HEK293 (cell line): ENCODE measurements around the gene C6orf120.
A peak's percentile ranks its signal among the peaks of the same experiment; 100 is the strongest.

Experiments used
- HOXA7 ChIP-seq: sonication (generic); formaldehyde crosslinking; IDR thresholded peaks from 2 replicates; pipeline ENCODE4 v1.8.1; 2022; ENCODE audit warnings: missing genetic modification reagents, borderline replicate concordance
- HOXC10 ChIP-seq: sonication (generic); formaldehyde crosslinking; IDR thresholded peaks from 2 replicates; pipeline ENCODE4 v1.8.1; 2023; ENCODE audit warnings: mild to moderate bottlenecking, missing genetic modification reagents
- IKZF3 ChIP-seq: fragments of 450-650 bp; IDR thresholded peaks from 2 replicates; pipeline ENCODE4 v1.5.0; 2018; ENCODE audit warnings: missing biosample characterization, mild to moderate bottlenecking, missing genetic modification characterization, moderate library complexity
- KLF16 ChIP-seq: fragments of 450-650 bp; formaldehyde crosslinking; IDR thresholded peaks from 2 replicates; pipeline ENCODE4 v1.5.1; 2017; ENCODE audit warnings: missing biosample characterization, missing genetic modification characterization
- PRDM1 ChIP-seq: fragments of 450-650 bp; formaldehyde crosslinking; IDR thresholded peaks from 2 replicates; pipeline ENCODE4; 2016; ENCODE audit warnings: missing biosample characterization, missing genetic modification characterization
- SP7 ChIP-seq: fragments of 450-650 bp; formaldehyde crosslinking; IDR thresholded peaks from 2 replicates; pipeline ENCODE4 v1.5.1; 2016; ENCODE audit warnings: missing biosample characterization, missing genetic modification characterization
- YY2 ChIP-seq: fragments of 450-650 bp; formaldehyde crosslinking; IDR thresholded peaks from 2 replicates; pipeline ENCODE4 v1.5.1; 2016; ENCODE audit warnings: missing biosample characterization, missing genetic modification characterization
- ZBTB21 ChIP-seq: fragments of 450-650 bp; formaldehyde crosslinking; IDR thresholded peaks from 2 replicates; pipeline ENCODE4 v1.5.1; 2017; ENCODE audit warnings: missing biosample characterization, missing genetic modification characterization
- ZEB2 ChIP-seq: fragments of 450-650 bp; formaldehyde crosslinking; IDR thresholded peaks from 2 replicates; pipeline ENCODE4 v1.5.1; 2016; ENCODE audit warnings: missing biosample characterization, missing genetic modification characterization
- ZFP37 ChIP-seq: fragments of 450-650 bp; formaldehyde crosslinking; IDR thresholded peaks from 2 replicates; pipeline ENCODE4 v1.5.1; 2016; ENCODE audit warnings: missing biosample characterization, missing genetic modification characterization
- ZNF146 ChIP-seq: fragments of 450-650 bp; formaldehyde crosslinking; IDR thresholded peaks from 2 replicates; pipeline ENCODE4 v1.5.1; 2016; ENCODE audit warnings: missing biosample characterization, missing genetic modification characterization
- ZNF366 ChIP-seq: fragments of 450-650 bp; formaldehyde crosslinking; conservative IDR thresholded peaks from 2 replicates; pipeline ENCODE4 v1.5.1; 2016; ENCODE audit warnings: missing biosample characterization, missing genetic modification characterization
- ZNF423 ChIP-seq: fragments of 450-650 bp; formaldehyde crosslinking; IDR thresholded peaks from 2 replicates; pipeline ENCODE4 v1.5.1; 2016; ENCODE audit warnings: missing biosample characterization, missing genetic modification characterization
- ZNF426 ChIP-seq: fragments of 450-650 bp; formaldehyde crosslinking; IDR thresholded peaks from 2 replicates; pipeline ENCODE4 v1.5.1; 2017; ENCODE audit warnings: missing biosample characterization, missing genetic modification characterization, mild to moderate bottlenecking, inconsistent platforms, moderate library complexity
- ZNF501 ChIP-seq: fragments of 450-650 bp; formaldehyde crosslinking; IDR thresholded peaks from 2 replicates; pipeline ENCODE4 v1.5.1; 2016; ENCODE audit warnings: missing biosample characterization, missing genetic modification characterization
- ZNF529 ChIP-seq: fragments of 450-650 bp; formaldehyde crosslinking; IDR thresholded peaks from 2 replicates; pipeline ENCODE4 v1.5.1; 2017; ENCODE audit warnings: missing genetic modification characterization, missing biosample characterization; ENCODE audit not compliant: insufficient replicate concordance
- ZNF548 ChIP-seq: fragments of 450-650 bp; formaldehyde crosslinking; IDR thresholded peaks from 2 replicates; pipeline ENCODE4 v1.5.1; 2016; ENCODE audit warnings: missing biosample characterization, missing genetic modification characterization
- ZNF560 ChIP-seq: fragments of 450-650 bp; formaldehyde crosslinking; IDR thresholded peaks from 2 replicates; pipeline ENCODE4 v1.5.1; 2017; ENCODE audit warnings: missing biosample characterization, missing genetic modification characterization, borderline replicate concordance
- ZNF623 ChIP-seq: fragments of 450-650 bp; formaldehyde crosslinking; IDR thresholded peaks from 2 replicates; pipeline ENCODE4 v1.5.1; 2016; ENCODE audit warnings: missing biosample characterization, missing genetic modification characterization
- ZNF654 ChIP-seq: fragments of 450-650 bp; formaldehyde crosslinking; IDR thresholded peaks from 2 replicates; pipeline ENCODE4 v1.5.1; 2016; ENCODE audit warnings: low read depth, missing biosample characterization, missing genetic modification characterization
- ZNF837 ChIP-seq: fragments of 450-650 bp; formaldehyde crosslinking; IDR thresholded peaks from 2 replicates; pipeline ENCODE4 v1.5.1; 2016; ENCODE audit warnings: missing biosample characterization, missing genetic modification characterization
- ZXDB ChIP-seq: fragments of 450-650 bp; formaldehyde crosslinking; IDR thresholded peaks from 2 replicates; pipeline ENCODE4 v1.5.1; 2016; ENCODE audit warnings: missing biosample characterization, missing genetic modification characterization
- TF ChIP-seq, protein P1 (sequence below): fragments of 450-650 bp; formaldehyde crosslinking; IDR thresholded peaks from 2 replicates; pipeline ENCODE4 v1.5.1; 2016; ENCODE audit warnings: missing biosample characterization, missing genetic modification characterization
- TF ChIP-seq, protein P2 (sequence below): fragments of 450-650 bp; formaldehyde crosslinking; IDR thresholded peaks from 2 replicates; pipeline ENCODE4; 2016; ENCODE audit warnings: missing biosample characterization, missing genetic modification characterization
- TF ChIP-seq, protein P3 (sequence below): fragments of 450-650 bp; formaldehyde crosslinking; IDR thresholded peaks from 2 replicates; pipeline ENCODE4 v1.5.1; 2016; ENCODE audit warnings: missing biosample characterization, missing genetic modification characterization
- TF ChIP-seq, protein P4 (sequence below): fragments of 450-650 bp; formaldehyde crosslinking; IDR thresholded peaks from 2 replicates; pipeline ENCODE4 v1.5.1; 2016; ENCODE audit warnings: missing biosample characterization, missing genetic modification characterization
- TF ChIP-seq, protein P5 (sequence below): fragments of 450-650 bp; IDR thresholded peaks from 2 replicates; pipeline ENCODE4 v1.5.1; 2018; ENCODE audit warnings: missing biosample characterization, mild to moderate bottlenecking, missing genetic modification characterization

Gene C6orf120

DNA sequence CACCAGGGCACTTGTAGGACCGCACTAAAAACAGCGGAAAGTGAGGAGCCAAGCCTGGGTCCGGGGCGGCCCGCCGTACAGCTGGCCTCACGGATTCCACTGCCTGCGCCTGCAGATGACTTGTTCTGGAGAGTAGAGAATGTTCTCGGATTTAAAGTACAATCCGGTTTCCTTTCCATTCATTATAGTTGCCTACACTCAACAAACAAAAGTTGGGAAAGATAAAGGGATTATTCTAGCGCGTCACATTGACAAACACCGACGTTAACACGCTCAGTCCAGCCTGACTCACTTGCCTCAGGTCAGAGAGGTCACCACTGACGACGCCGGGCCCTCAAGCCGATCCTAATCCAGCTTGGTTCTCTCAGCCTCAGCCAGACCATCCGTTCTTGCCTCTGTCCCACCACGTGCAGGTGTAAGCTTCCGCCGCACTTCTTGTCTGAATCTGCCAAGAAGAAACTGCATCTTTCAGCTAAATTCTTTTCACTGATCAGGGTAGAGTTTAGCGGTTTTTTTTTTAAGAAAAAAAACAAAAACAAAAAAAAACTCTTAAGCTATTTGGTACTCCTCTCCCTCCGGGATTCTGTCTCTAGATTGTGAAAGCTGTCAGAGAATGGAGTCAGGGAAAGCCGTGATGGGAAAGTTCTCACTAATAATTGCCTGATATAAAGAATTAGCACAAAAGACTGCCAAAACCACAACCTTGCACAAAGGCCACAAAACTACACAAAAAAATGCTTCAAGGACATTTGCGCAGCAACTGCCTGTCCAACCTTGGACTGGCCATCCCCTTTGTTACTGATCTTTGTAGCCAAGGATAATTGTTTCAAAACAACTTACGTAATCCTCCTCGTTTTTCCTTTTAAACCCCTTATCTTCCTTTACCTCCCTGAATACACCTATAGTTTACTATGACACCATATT, 23.5 kb downstream of the C6orf120 start (continued):
- TF ChIP-seq, protein P1, sequence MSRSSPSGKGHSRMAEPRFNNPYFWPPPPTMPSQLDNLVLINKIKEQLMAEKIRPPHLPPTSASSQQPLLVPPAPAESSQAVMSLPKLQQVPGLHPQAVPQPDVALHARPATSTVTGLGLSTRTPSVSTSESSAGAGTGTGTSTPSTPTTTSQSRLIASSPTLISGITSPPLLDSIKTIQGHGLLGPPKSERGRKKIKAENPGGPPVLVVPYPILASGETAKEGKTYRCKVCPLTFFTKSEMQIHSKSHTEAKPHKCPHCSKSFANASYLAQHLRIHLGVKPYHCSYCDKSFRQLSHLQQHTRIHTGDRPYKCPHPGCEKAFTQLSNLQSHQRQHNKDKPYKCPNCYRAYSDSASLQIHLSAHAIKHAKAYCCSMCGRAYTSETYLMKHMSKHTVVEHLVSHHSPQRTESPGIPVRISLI (tag by site-specific recombination): peak; percentile 88
- TF ChIP-seq SP7 (0 out of 2 replicates have a peak, but pooled peaks have one; percentile 3), ZNF548 (tag by site-specific recombination) (no peak), IKZF3 (tag by site-specific recombination) (no peak), ZNF560 (tag by site-specific recombination) (no peak), ZFP37 (tag by site-specific recombination) (0 out of 2 replicates have a peak, but pooled peaks have one; percentile 14), ZEB2 (tag by site-specific recombination) (0 out of 2 replicates have a peak, but pooled peaks have one; percentile 52), ZNF654 (tag by site-specific recombination) (no peak), ZNF146 (no peak), HOXA7 (CRISPR knock-in tag) (no peak), HOXC10 (CRISPR knock-in tag) (no peak), ZNF426 (tag by site-specific recombination) (no peak), ZNF501 (tag by site-specific recombination) (0 out of 2 replicates have a peak, but pooled peaks have one; percentile 61), ZNF423 (no peak), PRDM1 (tag by site-specific recombination) (peak; percentile 78), YY2 (tag by site-specific recombination) (no peak), ZXDB (tag by site-specific recombination) (no peak), ZBTB21 (tag by site-specific recombination) (no peak), ZNF529 (tag by site-specific recombination) (no peak), ZNF366 (tag by site-specific recombination) (no peak), KLF16 (tag by site-specific recombination) (no peak), ZNF837 (tag by site-specific recombination) (no peak), ZNF623 (tag by site-specific recombination) (no peak)
- TF ChIP-seq, protein P2, sequence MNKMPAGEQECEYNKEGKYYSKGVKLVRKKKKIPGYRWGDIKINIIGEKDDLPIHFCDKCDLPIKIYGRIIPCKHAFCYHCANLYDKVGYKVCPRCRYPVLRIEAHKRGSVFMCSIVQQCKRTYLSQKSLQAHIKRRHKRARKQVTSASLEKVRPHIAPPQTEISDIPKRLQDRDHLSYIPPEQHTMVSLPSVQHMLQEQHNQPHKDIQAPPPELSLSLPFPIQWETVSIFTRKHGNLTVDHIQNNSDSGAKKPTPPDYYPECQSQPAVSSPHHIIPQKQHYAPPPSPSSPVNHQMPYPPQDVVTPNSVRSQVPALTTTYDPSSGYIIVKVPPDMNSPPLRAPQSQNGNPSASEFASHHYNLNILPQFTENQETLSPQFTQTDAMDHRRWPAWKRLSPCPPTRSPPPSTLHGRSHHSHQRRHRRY (tag by site-specific recombination): no peak
- TF ChIP-seq, protein P3, sequence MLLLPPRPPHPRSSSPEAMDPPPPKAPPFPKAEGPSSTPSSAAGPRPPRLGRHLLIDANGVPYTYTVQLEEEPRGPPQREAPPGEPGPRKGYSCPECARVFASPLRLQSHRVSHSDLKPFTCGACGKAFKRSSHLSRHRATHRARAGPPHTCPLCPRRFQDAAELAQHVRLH (tag by site-specific recombination): no peak
- TF ChIP-seq, protein P4, sequence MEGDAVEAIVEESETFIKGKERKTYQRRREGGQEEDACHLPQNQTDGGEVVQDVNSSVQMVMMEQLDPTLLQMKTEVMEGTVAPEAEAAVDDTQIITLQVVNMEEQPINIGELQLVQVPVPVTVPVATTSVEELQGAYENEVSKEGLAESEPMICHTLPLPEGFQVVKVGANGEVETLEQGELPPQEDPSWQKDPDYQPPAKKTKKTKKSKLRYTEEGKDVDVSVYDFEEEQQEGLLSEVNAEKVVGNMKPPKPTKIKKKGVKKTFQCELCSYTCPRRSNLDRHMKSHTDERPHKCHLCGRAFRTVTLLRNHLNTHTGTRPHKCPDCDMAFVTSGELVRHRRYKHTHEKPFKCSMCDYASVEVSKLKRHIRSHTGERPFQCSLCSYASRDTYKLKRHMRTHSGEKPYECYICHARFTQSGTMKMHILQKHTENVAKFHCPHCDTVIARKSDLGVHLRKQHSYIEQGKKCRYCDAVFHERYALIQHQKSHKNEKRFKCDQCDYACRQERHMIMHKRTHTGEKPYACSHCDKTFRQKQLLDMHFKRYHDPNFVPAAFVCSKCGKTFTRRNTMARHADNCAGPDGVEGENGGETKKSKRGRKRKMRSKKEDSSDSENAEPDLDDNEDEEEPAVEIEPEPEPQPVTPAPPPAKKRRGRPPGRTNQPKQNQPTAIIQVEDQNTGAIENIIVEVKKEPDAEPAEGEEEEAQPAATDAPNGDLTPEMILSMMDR (tag by site-specific recombination): no peak
- TF ChIP-seq, protein P5, sequence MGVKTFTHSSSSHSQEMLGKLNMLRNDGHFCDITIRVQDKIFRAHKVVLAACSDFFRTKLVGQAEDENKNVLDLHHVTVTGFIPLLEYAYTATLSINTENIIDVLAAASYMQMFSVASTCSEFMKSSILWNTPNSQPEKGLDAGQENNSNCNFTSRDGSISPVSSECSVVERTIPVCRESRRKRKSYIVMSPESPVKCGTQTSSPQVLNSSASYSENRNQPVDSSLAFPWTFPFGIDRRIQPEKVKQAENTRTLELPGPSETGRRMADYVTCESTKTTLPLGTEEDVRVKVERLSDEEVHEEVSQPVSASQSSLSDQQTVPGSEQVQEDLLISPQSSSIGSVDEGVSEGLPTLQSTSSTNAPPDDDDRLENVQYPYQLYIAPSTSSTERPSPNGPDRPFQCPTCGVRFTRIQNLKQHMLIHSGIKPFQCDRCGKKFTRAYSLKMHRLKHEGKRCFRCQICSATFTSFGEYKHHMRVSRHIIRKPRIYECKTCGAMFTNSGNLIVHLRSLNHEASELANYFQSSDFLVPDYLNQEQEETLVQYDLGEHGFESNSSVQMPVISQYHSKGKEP (tag by site-specific recombination): no peak
- TF ChIP-seq, all 188 proteins: peak for 14
